Subcutaneous abdominal adipose tissue (tissue), 5 donors: ENCODE results near the gene CCDC177.

ENCODE experiments used
- H3K27ac ChIP-seq: one replicate; pipeline ENCODE4 v1.7.0; 2013; ENCODE audit warnings: low read depth, mild to moderate bottlenecking, inconsistent platforms, low read length, moderate library complexity
- H3K27me3 ChIP-seq, 5 donors: one replicate each; pipeline ENCODE4 v1.7.0; 2013; ENCODE audit warnings: low read length in 5 of 5, inconsistent platforms in 1 of 5; ENCODE audit not compliant: control insufficient read depth in 5 of 5, insufficient read depth in 4 of 5
- H3K36me3 ChIP-seq, 5 donors: one replicate each; pipeline ENCODE4 v1.7.0; 2013; ENCODE audit warnings: low read length in 5 of 5; ENCODE audit not compliant: control insufficient read depth in 5 of 5, insufficient read depth in 5 of 5
- H3K4me1 ChIP-seq, 5 donors: one replicate each; pipeline ENCODE4 v1.7.0; 2013; ENCODE audit warnings: low read length in 5 of 5, mild to moderate bottlenecking in 3 of 5, moderate library complexity in 1 of 5; ENCODE audit not compliant: control insufficient read depth in 5 of 5, insufficient read depth in 5 of 5
- H3K4me3 ChIP-seq, 5 donors: one replicate each; pipeline ENCODE4 v1.7.0; 2013; ENCODE audit warnings: low read length in 5 of 5, low read depth in 1 of 5
- H3K9ac ChIP-seq, 5 donors: one replicate each; pipeline ENCODE4 v1.7.0; 2013; ENCODE audit warnings: low read length in 5 of 5, mild to moderate bottlenecking in 4 of 5, moderate library complexity in 3 of 5
- H3K9me3 ChIP-seq, 5 donors: one replicate each; pipeline ENCODE4 v1.7.0; 2013; ENCODE audit warnings: low read length in 5 of 5; ENCODE audit not compliant: control insufficient read depth in 5 of 5
- donor health status: healthy.
- donor health status: healthy.
- donor health status: healthy.
- donor health status: healthy.
- donor health status: healthy.

The CCDC177 gene

GRCh38 chr14:69551511-69551910 is 23.2 kb downstream of the CCDC177 start:
- peaks cover 4 to 23% (median 15%) of the 10 kb centered on the region in 5 donors for H3K27me3 ChIP-seq
- no peak overlapping the region for H3K4me3 ChIP-seq
- H3K9me3 ChIP-seq: no peaks in the 10 kb centered on the region
- H3K9ac ChIP-seq: no peak overlapping the region
- H3K27ac ChIP-seq: no peak overlapping the region
- no peaks in the 10 kb centered on the region for H3K36me3 ChIP-seq
- peaks cover 0 to 9% (median 8%) of the 10 kb centered on the region in 5 donors for H3K4me1 ChIP-seq

- Histone ChIP-seq H3K4me1 (peaks cover 0 to 11% (median 8%) of the 10 kb centered on the region in 5 donors), H3K36me3 (no peaks in the 10 kb centered on the region), H3K27me3 (peaks cover 4 to 23% (median 15%) of the 10 kb centered on the region in 5 donors), H3K4me3 (no peak overlapping the region), H3K9ac (no peak overlapping the region), H3K27ac (no peak overlapping the region), H3K9me3 (no peaks in the 10 kb centered on the region)
Observed at GRCh38 chr14:69548566-69548965, 26.1 kb downstream of the CCDC177 start.

- Histone ChIP-seq H3K4me3 (peak overlapping the region in 4 of 5 donors; percentile 20 to 59 (median 50)), H3K27ac (no peak overlapping the region), H3K9ac (no peak overlapping the region), H3K27me3 (peaks cover 4 to 23% (median 15%) of the 10 kb centered on the region in 5 donors), H3K4me1 (peaks cover 0 to 11% (median 8%) of the 10 kb centered on the region in 5 donors), H3K36me3 (no peaks in the 10 kb centered on the region), H3K9me3 (no peaks in the 10 kb centered on the region)
Observed at GRCh38 chr14:69547701-69548348, 26.8 kb downstream of the CCDC177 start.

- Histone ChIP-seq H3K27ac (no peak overlapping the region), H3K4me1 (peaks cover 0 to 21% (median 19%) of the 10 kb centered on the region in 5 donors), H3K27me3 (peaks cover 0 to 5% (median 5%) of the 10 kb centered on the region in 5 donors), H3K9me3 (peaks cover 0 to 6% (median 0%) of the 10 kb centered on the region in 5 donors), H3K9ac (no peak overlapping the region), H3K36me3 (no peaks in the 10 kb centered on the region), H3K4me3 (no peak overlapping the region)
Observed at GRCh38 chr14:69543341-69544115, 31.1 kb downstream of the CCDC177 start.

- no peaks in the 10 kb centered on the region for H3K36me3 ChIP-seq
- H3K9ac ChIP-seq: no peak overlapping the region
- peaks cover 0 to 6% (median 0%) of the 10 kb centered on the region in 5 donors for H3K9me3 ChIP-seq
- no peaks in the 10 kb centered on the region for H3K27me3 ChIP-seq
- H3K4me1 ChIP-seq: peaks cover 0 to 14% (median 12%) of the 10 kb centered on the region in 5 donors
- H3K4me3 ChIP-seq: no peak overlapping the region
- no peak overlapping the region for H3K27ac ChIP-seq
Observed at GRCh38 chr14:69542311-69542710, 32.4 kb downstream of the CCDC177 start.

GRCh38 chr14:69540654-69541335 is 33.9 kb downstream of the CCDC177 start:
- Histone ChIP-seq H3K4me3 (no peak overlapping the region), H3K27me3 (no peaks in the 10 kb centered on the region), H3K36me3 (no peaks in the 10 kb centered on the region), H3K9ac (peak overlapping the region in 1 of 5 donors; percentile 35), H3K9me3 (peaks cover 0 to 6% (median 0%) of the 10 kb centered on the region in 5 donors), H3K27ac (peak overlapping the region; percentile 79), H3K4me1 (peaks cover 0 to 14% (median 12%) of the 10 kb centered on the region in 5 donors)

GRCh38 chr14:69539631-69540410 is 34.9 kb downstream of the CCDC177 start:
- H3K4me1 ChIP-seq: peaks cover 0 to 14% (median 12%) of the 10 kb centered on the region in 5 donors
- H3K27me3 ChIP-seq: no peaks in the 10 kb centered on the region
- peak overlapping the region; percentile 79 for H3K27ac ChIP-seq
- H3K9me3 ChIP-seq: peaks cover 0 to 6% (median 0%) of the 10 kb centered on the region in 5 donors
- no peak overlapping the region for H3K9ac ChIP-seq
- no peak overlapping the region for H3K4me3 ChIP-seq
- H3K36me3 ChIP-seq: no peaks in the 10 kb centered on the region

- peaks cover 0 to 13% (median 11%) of the 10 kb centered on the region in 5 donors for H3K4me1 ChIP-seq
- H3K27ac ChIP-seq: no peak overlapping the region
- H3K27me3 ChIP-seq: peaks cover 0 to 2% (median 0%) of the 10 kb centered on the region in 5 donors
- no peak overlapping the region for H3K9ac ChIP-seq
- H3K4me3 ChIP-seq: no peak overlapping the region
- H3K36me3 ChIP-seq: no peaks in the 10 kb centered on the region
- peaks cover 0 to 6% (median 0%) of the 10 kb centered on the region in 5 donors for H3K9me3 ChIP-seq
Observed at GRCh38 chr14:69538766-69539165, 35.9 kb downstream of the CCDC177 start.

GRCh38 chr14:69537900-69538299 is 36.8 kb downstream of the CCDC177 start:
- no peak overlapping the region for H3K27ac ChIP-seq
- peaks cover 0 to 13% (median 11%) of the 10 kb centered on the region in 5 donors for H3K4me1 ChIP-seq
- peaks cover 0 to 6% (median 0%) of the 10 kb centered on the region in 5 donors for H3K9me3 ChIP-seq
- H3K27me3 ChIP-seq: peaks cover 0 to 5% (median 0%) of the 10 kb centered on the region in 5 donors
- H3K9ac ChIP-seq: no peak overlapping the region
- no peaks in the 10 kb centered on the region for H3K36me3 ChIP-seq
- H3K4me3 ChIP-seq: no peak overlapping the region
